SK-N-MC (cell line): ENCODE measurements around the gene DLG2.
"Not testable (repeated sequence)": the region's sequence is repeated elsewhere in the genome, so short reads cannot be mapped to it uniquely, and the experiment has no call there.

Experiments
- DNase-seq: peaks from one replicate; pipeline ENCODE4 v3.0.0-alpha.2; 2011; ENCODE audit warnings: low read depth, low spot score
- H3K27ac ChIP-seq: fragments of 200-600 bp; sonication (generic); 2 replicates; pipeline ENCODE4 v1.5.1; 2016; ENCODE audit warnings: mixed run types
- H3K36me3 ChIP-seq: fragments of 200-600 bp; sonication (generic); 2 replicates; pipeline ENCODE4 v1.6.1; 2017; ENCODE audit warnings: antibody characterized with exemption, low read length, mixed read lengths; ENCODE audit not compliant: insufficient read depth
- H3K4me3 ChIP-seq: fragments of 200-600 bp; sonication (generic); 2 replicates; pipeline ENCODE4 v1.5.1; 2016
- H3K9ac ChIP-seq: fragments of 200-600 bp; sonication (generic); 2 replicates; pipeline ENCODE4 v1.8.0; 2017; ENCODE audit warnings: mixed run types, mixed read lengths; ENCODE audit not compliant: insufficient read length
- H3K9me3 ChIP-seq: fragments of 200-600 bp; sonication (generic); 2 replicates; pipeline ENCODE4 v1.6.1; 2017; ENCODE audit warnings: low read depth, mild to moderate bottlenecking, antibody characterized with exemption, low read length, moderate library complexity, mixed read lengths
- EZH2 ChIP-seq: fragments of 200-600 bp; sonication (generic); IDR thresholded peaks from one replicate; pipeline ENCODE4 v1.6.1; 2017; ENCODE audit warnings: antibody characterized with exemption
- FOXP2 ChIP-seq: optimal IDR thresholded peaks from 2 replicates; pipeline ENCODE3; 2011; ENCODE audit warnings: mild to moderate bottlenecking, moderate library complexity; ENCODE audit not compliant: insufficient read depth; ENCODE audit errors: extremely low read length, control extremely low read depth
- POLR2AphosphoS5 ChIP-seq: IDR thresholded peaks from 2 replicates; pipeline ENCODE4 v1.6.1; 2012; ENCODE audit warnings: mild to moderate bottlenecking, low read depth, low read length, borderline replicate concordance

The DLG2 gene

DNA sequence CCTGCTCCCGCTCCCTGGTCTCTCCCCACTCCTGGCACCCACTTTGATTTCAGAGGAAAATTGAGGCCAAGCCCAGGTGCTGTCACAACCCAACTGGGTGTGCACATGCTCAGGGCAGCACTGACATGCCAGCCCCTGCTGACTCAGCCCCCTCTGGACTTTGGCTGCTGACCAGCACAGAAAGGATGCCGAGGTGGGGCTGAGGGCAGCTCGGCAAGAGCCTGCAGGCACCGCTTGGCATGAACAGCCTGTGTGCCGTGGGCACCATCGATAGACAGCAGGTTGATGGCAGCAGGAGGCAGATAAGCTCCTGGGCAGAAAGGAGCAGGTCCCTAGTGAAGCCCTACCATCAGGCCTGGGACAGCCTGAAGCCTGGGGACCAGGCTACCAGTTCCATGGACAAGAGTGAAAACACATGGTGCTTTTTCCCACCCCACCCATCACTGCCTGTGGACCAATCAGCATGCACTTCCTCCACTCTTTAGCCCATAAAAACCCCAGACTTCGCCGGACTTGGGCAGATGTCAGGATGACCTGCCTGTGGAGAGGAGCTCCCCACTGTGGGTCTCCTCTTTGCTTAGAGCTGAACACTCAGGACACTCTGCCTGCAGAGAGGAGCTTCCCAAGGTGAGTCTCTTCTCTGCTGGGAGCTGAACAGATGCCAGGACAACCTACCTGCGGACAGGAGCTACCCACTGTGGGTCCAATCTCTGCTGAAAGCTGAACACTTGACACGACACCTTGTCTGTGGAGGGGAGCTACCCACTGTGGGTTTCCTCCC, 832.3 kb downstream of the DLG2 start:
- no peaks in the 10 kb centered on the region for H3K36me3 ChIP-seq
- no peak overlapping the region for H3K4me3 ChIP-seq
- no peak overlapping the region for H3K27ac ChIP-seq
- DNase-seq: no peak
- no peaks in the 10 kb centered on the region for H3K9me3 ChIP-seq
- H3K9ac ChIP-seq: no peak overlapping the region
- TF ChIP-seq FOXP2 (no peak), POLR2AphosphoS5 (no peak), EZH2 (no peak)

DNA sequence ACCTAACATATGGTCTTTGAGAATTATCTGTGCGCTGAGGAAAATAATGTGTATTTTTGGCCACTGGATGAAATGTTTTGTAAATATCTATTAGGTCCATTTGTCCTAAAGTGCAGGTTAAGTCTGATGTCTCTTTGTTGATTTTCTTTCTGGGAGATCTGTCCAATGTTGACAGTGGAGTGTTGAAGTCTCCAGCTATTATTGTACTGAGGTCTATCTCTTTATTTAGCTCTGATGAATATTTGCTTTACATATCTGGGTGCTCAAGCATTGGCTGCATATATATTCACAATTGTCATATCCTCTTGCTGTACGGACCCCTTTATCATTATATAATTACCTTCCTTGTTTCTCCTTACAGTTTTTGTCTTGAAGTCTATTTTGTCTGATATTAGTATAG, 833.8 kb downstream of the DLG2 start:
- Histone ChIP-seq H3K9ac (no peak overlapping the region), H3K36me3 (no peaks in the 10 kb centered on the region), H3K4me3 (no peak overlapping the region), H3K27ac (no peak overlapping the region), H3K9me3 (no peaks in the 10 kb centered on the region)
- DNase-seq: no peak
- TF ChIP-seq FOXP2 (no peak), EZH2 (no peak), POLR2AphosphoS5 (no peak)

DNA sequence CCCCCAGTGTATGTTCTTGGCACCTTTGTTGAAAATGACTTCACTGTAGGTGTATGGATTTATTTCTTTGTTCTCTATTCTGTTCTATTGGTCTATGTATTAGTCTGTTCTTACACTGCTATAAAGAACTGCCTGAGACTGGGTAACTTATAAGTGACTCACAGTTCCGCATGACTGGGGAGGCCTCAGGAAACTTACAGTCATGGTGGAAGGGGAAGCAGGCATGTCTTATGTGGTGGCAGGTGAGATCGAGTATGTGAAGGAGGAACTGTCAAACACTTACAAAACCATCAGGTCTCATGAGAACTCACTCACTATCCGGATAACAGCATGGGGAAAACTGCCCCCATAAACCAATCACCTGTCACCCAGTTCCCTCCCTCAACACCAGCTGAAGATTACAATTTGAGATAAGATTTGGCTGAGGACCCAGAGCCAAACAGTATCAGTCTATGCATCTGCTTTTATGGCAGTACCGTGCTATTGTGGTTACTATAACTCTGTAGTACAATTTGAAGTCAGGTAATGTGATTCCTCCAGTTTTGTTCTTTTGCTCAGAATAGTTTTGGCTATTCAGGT, 836.2 kb downstream of the DLG2 start:
- Histone ChIP-seq H3K27ac (no peak overlapping the region), H3K4me3 (no peak overlapping the region), H3K9me3 (no peaks in the 10 kb centered on the region), H3K9ac (no peak overlapping the region), H3K36me3 (no peaks in the 10 kb centered on the region)
- TF ChIP-seq EZH2 (no peak), POLR2AphosphoS5 (no peak), FOXP2 (no peak)
- no peak for DNase-seq

DNA sequence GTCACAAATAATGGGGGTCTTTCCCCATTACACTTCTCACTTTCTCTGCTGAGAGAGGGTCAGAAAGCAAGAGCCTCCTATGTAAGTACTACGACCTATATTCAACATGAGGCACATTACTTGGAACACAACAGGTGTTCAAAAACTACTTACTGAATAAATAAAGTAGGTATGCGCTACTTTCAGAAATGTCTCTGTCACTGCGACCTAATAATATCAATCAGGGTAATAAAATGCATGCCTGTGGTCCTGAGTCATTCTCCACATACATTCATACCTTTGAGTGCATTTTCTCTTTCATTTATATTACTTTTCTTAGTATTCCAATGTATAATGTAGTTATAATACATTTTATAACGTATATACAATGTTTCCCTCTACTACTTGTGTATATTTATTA, 838.9 kb downstream of the DLG2 start:
- no peaks in the 10 kb centered on the region for H3K36me3 ChIP-seq
- no peak for DNase-seq
- H3K9ac ChIP-seq: no peak overlapping the region
- TF ChIP-seq EZH2: no peak
- TF ChIP-seq POLR2AphosphoS5: no peak
- TF ChIP-seq FOXP2: no peak
- H3K27ac ChIP-seq: no peak overlapping the region
- H3K4me3 ChIP-seq: no peak overlapping the region
- H3K9me3 ChIP-seq: no peaks in the 10 kb centered on the region

DNA sequence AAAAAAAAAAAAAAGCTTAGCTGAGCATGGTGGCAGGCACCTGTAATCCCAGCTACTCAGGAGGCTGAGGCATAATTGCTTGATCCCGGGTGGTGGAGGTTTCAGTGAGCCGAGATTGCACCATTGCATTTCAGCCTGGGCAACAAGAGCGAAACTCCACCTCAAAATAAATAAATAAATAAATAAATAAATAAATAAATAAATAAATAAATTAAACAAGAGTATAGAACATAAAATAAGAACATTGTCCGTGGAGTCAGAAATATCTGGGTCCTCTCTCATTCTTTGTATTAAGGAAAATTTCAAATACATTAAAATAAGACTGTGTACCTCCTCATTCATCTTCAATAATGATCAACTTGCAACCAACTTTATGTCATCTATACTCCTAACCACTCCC, 843.0 kb downstream of the DLG2 start:
- H3K4me3 ChIP-seq, DNase-seq, H3K27ac ChIP-seq, H3K9ac ChIP-seq, H3K9me3 ChIP-seq, H3K36me3 ChIP-seq: not testable (repeated sequence)

DNA sequence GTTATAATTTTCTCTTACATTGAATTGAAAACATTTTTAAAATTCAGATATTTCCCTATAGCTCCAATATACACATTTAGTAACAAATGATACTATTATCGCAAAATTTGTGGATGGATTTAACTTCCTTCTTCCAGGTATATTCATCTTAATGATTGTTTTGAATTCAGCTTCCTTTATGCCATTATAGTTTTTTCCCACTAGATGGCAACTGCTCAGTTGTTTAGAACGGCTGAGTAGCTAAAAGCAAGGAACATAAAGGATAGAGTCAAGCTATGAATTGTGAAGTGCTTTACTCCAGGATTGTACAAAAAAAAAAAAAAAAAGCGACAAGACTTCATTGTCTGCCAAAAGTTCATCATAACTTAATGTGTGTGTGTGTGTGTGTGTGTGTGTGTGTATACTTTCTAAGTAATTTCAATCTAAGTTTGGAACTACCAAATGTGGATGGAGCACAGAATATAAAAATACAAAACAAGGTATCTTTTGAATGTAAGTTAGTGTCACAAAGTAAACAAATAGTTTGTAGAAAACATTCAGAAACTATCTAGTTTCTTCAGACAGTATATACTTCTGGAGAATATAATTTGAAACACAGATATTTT, 846.4 kb downstream of the DLG2 start:
- peak; percentile 24 for DNase-seq
- no peak for TF ChIP-seq EZH2
- TF ChIP-seq POLR2AphosphoS5: no peak
- TF ChIP-seq FOXP2: no peak
- H3K4me3 ChIP-seq: no peak overlapping the region
- H3K9ac ChIP-seq: no peak overlapping the region
- H3K9me3 ChIP-seq: no peaks in the 10 kb centered on the region
- no peak overlapping the region for H3K27ac ChIP-seq
- no peaks in the 10 kb centered on the region for H3K36me3 ChIP-seq

DNA sequence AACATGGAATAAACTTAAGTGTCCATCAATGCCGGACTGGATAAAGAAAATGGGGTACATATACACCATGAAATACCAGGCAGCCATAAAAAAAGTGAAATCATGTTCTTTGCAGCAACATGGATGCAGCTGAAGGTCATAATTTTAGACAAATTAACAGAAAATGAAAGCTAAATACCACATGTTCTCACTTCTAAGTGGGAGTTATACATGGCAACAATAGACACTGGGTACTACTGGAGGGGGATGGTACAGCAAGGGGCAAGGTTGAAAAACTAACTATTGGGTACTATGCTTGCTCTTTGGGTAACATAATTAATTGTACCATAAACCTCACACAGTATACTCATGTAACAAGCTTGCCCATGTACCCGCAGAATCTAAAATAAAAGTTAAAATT, 851.6 kb downstream of the DLG2 start:
- TF ChIP-seq EZH2: no peak
- no peak for TF ChIP-seq POLR2AphosphoS5
- no peak for TF ChIP-seq FOXP2
- Histone ChIP-seq H3K9ac (no peak overlapping the region), H3K9me3 (no peaks in the 10 kb centered on the region), H3K27ac (no peak overlapping the region), H3K4me3 (no peak overlapping the region), H3K36me3 (no peaks in the 10 kb centered on the region)
- no peak for DNase-seq

DNA sequence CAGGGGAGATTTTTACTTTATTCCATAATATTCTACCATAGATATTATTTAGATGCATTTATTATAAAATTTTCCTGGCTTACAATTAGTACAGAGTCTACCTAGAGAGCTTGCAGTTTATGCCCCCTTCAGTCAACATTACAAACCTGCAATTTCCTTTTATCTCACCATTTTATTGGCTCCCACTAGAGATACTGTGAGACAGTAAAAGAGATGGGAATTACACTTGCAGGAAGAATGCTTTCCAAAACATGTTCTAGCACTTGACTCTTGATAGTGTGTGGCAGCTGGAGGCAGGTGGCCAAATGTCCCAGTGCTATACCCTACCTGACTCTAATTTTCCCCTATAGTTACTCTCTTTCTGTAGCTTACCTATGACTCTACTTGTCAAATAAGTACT, 863.2 kb downstream of the DLG2 start:
- Histone ChIP-seq H3K27ac (no peak overlapping the region), H3K4me3 (no peak overlapping the region), H3K9ac (no peak overlapping the region), H3K9me3 (no peaks in the 10 kb centered on the region), H3K36me3 (no peaks in the 10 kb centered on the region)
- no peak for TF ChIP-seq FOXP2
- no peak for TF ChIP-seq POLR2AphosphoS5
- no peak for TF ChIP-seq EZH2
- no peak for DNase-seq

DNA sequence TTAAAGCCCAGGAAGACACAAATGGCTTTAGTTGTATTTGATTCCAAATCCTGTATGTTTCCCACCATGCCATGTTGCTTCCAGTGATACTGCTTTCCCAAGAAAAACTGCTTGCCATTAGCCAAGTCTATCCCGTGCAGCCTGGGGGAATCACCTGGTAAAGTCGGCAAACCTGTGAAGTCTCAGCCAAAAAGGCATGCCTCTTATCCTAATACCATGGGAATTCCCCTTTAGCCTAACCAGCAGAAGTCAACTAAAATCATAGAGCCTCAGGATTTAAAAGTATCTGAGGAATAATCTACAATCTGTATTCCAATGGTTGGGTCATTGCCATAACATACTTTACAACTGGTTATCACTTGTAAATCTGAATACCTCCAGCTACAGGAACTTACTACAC, 869.4 kb downstream of the DLG2 start:
- TF ChIP-seq POLR2AphosphoS5 (no peak), FOXP2 (no peak), EZH2 (no peak)
- Histone ChIP-seq H3K9me3 (no peaks in the 10 kb centered on the region), H3K36me3 (no peaks in the 10 kb centered on the region), H3K27ac (no peak overlapping the region), H3K4me3 (no peak overlapping the region), H3K9ac (no peak overlapping the region)
- no peak for DNase-seq
